HG02938 (cell line): ENCODE results near the gene SPATA6.
"Not testable (repeated sequence)": the region's sequence is repeated elsewhere in the genome, so short reads cannot be mapped to it uniquely, and the experiment has no call there.

Experiments used
- ATAC-seq: cut with Tn5 transposase; IDR thresholded peaks from one replicate; pipeline ENCODE4 v1.9.1; 2021; ENCODE audit warnings: mild to moderate bottlenecking, moderate library complexity; ENCODE audit not compliant: unreplicated experiment

The SPATA6 gene

DNA sequence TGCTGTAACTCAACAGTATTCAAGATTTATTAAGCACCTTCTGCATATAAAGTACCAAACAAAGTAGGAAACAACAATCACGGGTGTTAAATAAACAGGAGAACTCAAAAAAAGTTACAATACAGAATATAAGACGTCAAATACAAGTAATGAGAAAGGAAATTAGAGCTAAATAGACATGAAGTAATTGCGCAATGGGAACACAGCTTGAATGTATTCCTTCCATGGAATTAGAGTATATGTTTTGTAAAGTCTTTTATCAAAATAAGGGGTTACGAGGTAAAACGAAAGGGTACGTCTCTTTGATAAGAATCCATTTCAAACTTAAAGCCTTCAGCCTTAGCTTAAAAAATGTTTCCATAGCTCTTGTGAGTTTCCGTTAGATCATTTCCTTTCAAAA is 109.1 kb downstream of the SPATA6 start:
- no peak for ATAC-seq

DNA sequence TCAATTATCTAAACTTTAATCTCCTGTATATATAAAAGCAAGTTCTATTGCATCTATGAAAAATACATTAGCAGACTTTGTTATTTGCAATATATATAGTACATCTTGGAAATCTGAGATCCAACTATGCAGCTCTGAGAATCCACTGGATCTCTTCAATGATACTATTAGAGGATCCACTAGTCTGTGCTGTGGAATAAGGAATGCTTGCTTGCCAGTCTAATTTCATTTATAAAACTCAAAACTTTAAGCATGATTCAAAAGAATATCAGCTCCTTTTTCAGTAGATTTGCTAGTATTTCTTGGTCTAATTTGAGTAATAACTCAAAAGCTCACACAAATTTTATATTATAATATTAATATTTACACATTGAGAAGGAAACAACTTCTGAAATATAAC is 115.1 kb downstream of the SPATA6 start:
- ATAC-seq, result no peak

DNA sequence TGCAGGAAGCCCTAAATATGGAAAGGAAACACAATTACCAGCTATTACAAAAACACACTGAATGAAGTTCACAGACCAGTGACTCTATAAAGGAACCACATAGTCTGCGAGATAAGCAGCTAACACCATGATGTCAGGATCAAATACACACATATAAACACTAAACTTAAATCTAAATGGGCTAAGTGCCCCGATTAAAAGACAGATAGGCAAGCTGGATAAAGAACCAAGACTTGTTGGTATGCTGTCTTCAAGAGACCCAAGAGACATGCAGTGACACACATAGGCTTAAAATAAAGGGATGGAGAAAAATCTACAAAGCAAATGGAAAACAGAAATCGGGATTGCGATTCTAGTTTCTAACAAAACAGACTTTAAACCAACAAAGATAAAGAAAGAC is 127.6 kb downstream of the SPATA6 start:
- ATAC-seq, result no peak

DNA sequence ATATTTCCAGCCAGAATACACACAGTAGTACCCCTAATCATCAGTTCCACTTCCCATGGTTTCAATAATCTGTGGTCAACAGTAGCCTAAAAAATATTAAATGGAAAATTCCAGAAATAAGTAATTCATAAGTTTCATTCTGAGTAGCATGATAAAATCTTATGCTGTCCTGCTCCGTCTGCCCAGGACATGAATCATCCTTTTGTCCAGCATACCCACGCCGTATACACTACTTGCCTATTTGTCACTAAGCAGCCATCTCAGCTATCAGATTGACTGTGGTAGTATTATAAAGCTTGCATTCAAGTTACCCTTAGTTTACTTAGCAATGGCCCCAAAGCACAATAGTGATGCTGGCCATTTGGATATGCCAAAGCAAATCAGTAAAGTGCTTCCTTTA is 130.8 kb downstream of the SPATA6 start:
- ATAC-seq, result no peak

DNA sequence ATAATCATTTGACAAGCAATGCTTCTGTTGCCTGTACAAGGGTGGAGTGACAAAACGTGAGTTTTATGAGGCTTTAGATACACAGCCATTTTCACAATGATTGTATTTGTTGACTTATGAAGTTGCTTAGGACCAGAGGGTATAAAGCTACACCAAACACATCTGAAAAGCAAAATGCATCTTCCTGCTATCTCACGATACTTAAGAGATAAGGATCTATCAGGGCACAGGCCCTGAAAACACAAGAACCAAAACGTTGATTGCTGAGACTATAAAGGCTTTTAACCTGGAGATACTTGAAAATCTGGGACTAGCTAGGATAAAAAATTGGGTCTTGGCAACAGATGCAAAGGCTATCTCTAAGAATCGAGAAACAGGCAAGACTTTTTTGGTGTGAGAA is 133.7 kb downstream of the SPATA6 start:
- ATAC-seq, result no peak

DNA sequence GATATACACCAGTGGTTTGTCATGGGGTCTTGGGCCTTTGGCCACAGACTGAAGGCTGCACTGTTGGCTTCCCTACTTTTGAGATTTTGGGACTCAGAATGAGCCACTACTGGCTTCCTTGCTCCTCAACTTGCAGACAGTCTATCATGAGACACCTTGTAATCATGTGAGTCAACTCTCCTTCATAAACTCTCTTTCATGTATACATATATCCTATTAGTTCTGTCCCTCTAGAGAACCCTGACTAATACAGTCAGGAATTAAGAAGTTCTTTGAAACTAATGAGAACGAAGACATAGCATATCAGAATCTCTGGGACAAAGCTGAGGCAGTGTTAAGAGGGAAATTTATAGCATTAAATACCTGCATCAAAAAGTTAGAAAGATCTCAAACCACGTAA is 138.7 kb downstream of the SPATA6 start:
- no peak for ATAC-seq

DNA sequence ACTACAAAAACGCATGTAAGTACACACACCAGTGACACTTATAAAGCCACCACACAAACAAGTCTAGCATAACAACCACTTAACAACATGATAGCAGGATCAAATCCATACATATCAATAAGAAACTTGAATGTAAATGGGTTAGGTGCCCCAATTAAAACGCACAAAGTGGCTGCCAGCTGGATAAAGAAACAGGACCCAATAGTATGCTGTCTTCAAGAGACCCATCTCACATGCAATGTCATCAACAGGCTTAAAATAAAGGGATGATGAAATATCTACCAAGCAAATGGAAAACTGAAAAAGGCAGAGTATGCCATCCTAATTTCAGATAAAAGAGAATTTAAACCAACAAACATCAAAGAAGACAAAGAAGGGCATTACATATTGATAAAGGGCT is 139.9 kb downstream of the SPATA6 start:
- ATAC-seq, result no peak

DNA sequence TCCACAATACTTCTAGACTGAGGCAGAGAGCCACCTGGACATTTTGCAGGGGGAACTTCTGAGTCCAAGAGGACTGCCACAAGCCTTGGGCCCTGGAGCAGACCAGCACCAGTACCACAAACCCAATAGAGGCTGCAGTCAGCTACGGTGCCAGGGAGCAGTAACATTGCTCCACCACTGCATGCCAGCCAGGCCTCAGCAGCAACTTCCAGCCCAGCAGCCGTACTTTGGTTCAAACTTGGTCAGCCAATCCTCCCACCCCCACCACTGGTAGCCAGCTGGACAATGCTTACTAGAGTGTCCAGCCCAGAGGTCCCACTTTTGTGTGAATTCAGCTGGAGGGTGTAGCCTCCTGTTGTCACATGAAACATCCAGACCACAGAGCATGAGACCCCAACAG is 142.1 kb downstream of the SPATA6 start:
- ATAC-seq, result no peak

DNA sequence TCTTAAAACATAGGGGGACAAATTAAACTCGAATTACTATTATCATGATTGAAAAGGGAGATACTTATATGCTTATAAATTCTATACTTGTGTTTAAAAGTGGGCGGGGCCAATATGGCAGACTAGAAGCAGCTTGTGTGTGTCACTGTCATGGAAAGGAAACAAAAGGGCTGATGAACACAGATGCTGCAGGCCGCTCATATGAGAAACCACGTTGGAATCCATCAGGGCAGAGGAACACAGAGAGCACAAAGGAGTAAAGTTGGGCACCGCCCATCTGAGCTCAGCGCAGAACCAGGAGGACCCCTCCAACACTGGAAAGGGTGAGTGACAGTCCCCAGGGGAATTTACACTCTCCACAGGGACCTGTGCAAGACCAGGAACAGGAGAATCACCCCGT is 142.5 kb downstream of the SPATA6 start:
- no peak for ATAC-seq

DNA sequence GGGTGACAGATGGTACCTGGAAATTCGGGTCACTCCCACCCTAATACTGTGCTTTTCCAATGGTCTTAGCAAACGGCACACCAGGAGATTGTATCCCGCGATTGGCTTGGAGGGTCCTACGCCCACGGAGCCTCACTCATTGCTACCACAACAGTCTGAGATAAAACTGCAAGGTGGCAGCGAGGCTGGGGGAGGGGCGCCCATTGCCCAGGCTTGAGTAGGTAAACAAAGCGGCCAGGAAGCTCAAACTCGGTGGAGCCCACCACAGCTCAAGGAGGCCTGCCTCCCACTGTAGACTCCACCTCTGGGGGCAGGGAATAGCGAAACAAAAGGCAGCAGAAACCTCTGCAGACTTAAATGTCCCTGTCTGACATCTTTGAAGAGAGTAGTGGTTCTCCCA is 160.2 kb downstream of the SPATA6 start:
- not testable (repeated sequence) for ATAC-seq

DNA sequence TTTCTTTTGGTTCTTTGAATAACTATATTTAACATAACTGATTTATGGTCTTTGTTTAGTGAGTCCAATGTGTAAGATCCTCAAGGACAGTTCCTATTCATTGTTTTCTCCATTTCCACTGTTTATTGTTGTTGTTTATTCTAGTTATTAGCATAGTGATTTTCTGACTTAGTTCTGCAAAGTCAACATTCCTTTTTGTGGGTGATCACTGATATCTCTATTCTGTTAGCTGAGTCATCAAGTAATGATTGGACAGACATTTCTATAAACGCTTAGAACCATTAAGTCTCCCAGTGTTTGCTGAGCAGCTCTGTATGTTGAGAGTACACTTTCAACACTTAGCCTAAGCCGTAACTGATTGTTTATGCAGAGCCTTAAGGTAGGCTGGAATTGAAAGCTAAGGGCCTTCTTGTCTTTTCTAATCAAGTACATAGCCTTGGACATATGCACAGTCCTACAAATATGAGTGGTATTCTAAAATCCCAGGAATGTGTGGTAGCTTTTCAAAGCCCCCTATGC is 162.4 kb downstream of the SPATA6 start:
- ATAC-seq, result no peak

DNA sequence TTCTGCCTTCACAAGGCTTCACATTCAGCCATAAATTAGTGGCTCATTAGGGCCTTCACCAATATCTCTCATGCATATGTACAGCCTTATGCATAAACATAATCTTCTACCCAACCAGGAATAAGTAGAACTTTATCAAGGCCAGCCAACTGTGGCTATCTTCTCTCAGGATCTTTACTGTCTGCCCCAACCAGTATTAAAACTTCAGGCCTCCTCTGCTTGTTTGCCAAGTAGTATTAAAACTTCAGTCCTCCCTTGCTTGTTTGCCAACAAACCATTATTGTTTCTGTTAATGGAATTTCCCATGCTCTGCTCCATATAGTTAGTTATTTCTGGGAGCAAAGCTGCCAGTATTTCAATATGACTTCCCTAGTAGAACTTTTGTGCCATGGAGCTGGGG is 169.4 kb downstream of the SPATA6 start:
- no peak for ATAC-seq

DNA sequence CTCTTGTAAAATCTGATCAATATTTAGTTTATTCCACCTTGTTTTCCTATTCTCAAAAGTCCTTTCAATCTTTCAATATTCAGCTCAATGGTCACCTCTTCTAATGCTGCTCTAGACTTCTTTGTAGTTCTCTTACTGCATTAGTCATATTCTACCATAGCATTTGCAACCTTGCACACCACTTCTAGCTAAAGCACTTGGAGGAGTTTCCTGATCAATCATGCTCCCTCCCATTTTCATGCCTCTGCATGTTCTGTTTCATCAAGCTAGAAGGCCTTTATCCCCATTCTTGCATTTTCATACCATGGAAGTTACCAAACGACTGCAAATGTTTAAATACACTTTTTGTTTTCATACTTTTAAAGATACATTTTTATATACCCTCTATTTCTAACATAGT is 177.3 kb downstream of the SPATA6 start:
- no peak for ATAC-seq

DNA sequence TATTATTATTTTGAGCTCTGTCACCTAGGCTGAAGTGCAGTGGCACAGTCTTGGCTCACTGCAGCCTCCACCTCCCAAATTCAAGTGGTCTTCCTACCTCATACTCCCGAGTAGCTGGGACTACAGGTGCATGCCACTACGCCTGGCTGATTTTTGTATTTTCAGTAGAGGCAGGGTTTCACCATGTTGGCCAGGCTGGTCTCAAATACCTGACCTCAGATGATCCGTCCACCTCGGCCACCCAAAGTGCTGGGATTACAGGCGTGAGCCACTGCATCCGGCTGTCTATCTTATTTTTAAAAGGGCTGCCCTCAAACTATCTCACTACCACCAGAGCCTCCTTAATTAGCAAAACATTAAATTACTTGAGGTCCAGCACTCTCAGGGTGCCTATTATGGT is 177.9 kb downstream of the SPATA6 start:
- not testable (repeated sequence) for ATAC-seq

DNA sequence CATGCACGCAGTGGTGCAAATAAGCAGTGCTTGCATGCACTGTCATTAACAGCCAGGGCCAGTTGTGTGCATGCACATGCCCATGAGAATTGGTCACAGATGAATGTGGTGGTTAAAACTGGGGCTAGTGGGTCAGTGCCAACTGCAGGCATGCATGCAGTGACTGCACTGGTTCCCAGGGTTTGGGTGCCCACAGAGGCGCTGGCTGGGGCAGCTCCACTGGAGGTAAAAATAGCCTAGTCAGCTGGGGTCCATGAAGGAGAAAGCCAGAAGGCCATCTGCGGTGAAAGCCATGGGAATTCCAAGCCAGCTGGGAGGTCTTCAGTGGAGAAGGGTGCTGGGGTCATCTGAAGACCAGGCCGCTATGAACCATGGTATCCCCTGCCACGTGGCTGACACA is 179.3 kb downstream of the SPATA6 start:
- no peak for ATAC-seq

DNA sequence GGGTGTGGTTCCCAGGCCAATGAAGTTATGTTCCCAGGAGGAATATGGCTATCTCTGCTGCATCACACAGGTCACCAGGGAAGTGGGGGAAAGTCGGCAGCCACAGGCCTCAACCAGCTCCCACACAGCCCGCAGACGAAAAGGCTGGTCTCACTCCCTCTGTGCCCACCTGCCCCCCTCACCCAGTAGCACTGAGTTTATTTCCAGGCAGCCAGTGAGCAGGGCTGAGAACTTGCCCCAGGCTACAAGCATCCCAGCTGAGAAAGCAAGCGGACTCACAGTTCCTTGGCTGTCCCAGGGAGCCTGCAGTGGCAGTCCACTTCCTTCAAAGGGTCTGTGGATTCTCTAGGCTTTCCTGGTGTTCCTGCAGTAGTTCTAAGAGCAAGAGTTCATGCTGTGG is 180.6 kb downstream of the SPATA6 start:
- no peak for ATAC-seq

DNA sequence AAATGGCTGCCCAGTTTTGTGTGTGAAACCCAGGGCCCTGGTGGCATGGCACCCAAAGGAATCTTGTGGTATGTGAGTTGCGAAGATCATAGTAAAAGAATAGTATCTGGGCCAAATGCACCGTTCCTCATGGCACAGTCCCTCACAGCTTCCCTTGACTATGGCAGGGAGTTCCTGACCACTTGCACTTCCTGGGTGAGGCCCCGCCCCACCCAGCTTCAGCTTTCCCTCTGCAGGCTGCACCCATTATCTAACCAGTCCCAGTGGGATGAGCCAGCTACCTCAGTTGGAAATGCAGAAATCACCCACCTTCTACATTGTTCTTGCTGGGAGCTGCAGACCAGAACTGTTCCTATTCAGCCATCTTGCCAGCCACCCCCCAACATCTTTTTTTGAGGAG is 186.5 kb downstream of the SPATA6 start:
- no peak for ATAC-seq

DNA sequence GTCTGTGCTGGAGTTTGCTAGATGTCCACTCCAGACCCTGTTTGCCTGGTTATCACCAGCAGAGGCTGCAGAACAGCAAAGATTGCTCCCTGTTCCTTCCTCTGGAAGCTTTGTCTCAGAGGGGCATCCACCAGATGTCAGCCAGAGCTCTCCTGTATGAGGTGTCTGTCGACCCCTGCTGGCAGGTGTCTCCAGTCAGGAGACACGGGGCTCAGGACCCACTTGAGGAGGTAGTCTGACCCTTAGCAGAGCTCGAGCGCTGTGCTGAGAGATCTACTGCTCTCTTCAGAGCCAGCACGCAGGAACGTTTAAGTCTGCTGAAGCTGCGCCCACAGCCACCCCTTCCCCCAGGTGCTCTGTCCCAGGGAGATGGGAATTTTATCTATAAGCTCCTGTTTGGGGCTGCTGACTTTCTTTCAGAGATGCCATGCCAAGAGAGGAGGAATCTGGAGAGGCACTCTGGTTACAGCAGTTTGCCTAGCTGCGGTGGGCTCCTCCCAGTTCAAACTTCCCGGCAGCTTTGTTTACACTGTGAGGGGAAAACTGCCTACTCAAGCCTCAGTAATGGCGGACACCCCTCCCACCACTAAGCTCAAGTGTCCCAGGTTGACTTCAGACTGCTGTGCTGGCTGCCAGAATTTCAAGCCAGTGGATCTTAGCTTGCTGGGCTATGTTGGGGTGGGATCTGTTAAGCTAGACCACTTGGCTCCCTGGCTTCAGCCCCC is 187.1 kb downstream of the SPATA6 start:
- not testable (repeated sequence) for ATAC-seq

DNA sequence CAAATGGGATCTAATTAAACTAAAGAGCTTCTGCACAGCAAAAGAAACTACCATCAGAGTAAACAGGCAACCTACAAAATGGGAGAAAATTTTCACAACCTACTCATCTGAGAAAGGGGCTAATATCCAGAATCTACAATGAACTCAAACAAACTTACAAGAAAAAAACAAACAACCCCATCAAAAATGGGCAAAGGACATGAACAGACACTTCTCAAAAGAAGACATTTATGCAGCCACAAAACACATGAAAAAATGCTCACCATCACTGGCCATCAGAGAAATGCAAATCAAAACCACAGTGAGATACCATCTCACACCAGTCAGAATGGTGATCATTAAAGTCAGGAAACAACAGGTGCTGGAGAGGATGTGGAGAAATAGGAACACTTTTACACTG is 189.7 kb downstream of the SPATA6 start:
- ATAC-seq, result not testable (repeated sequence)

DNA sequence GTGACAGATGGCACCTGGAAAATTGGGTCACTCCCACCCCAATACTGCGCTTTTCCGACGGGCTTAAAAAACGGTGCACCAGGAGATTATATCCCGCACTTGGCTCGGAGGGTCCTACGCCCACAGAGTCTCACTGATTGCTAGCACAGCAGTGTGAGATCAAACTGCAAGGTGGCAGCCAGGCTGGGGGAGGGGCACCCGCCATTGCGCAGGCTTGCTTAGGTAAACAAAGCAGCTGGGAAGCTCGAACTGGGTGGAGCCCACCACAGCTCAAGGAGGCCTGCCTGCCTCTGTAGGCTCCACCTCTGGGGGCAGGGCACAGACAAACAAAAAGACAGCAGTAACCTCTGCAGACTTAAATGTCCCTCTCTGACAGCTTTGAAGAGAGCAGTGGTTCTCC is 194.6 kb downstream of the SPATA6 start:
- ATAC-seq, result not testable (repeated sequence)

DNA sequence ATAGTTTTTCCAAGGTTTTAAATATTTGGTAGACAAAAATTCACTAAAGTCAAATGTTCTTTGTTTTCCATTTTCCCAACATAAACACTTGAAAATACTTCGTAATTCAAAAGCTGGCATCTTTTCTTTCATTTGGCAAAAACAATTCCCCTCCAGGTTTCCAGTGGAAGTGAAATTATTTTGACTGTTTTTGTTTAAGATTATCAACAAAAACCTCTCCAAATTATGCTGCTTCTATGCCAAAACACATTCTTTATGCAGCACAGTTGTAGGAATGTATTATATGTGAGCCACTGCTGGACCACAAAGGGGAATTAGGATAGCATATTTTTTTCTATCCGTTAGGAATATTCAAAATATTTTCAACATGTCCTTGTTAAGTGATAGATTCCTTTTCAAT is 205.4 kb downstream of the SPATA6 start:
- no peak for ATAC-seq

DNA sequence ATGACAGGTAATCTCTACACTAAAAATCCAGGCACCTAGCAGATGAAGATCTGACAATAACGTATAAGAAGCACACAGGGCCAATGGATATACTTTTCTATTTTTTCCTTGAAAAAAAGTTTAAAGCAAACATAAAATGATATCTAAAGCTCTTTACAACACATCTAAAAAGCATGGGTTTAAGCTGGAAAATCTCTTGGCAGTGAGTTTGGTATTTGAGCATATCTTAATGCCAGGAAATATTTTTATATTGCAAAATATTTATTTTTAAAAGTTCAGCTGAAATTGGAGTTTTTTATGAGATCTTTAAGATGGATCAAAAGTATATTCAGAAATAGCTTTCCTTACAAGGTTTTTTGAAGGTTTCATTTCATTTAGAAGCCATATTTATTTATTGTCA is 209.0 kb downstream of the SPATA6 start:
- ATAC-seq, result no peak

DNA sequence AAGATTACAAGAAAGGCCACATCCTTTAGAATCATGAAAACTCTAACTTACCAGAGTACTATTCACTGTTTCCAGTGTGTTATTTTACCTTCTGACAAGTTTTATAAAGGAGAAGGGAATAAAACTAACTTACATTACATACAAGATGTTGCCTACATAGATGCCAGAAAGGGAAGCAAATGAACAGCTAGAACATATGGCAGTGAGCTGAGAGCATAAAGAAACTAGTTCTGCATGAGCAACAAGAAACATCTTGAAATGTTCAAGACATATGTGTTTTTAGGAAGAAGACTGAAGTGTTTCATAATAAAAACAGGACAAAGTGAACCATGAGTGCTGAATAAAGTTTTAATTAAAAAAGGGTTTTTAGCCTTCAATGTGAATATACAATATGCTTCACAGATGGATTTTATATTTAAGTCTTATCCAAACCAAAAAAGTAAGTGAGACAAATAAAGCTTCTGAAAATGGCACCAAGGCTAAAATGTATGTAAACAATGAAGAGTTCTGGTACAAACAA is 210.1 kb downstream of the SPATA6 start:
- no peak for ATAC-seq
